SIG-M5 treated with dmso at 0.1 percent for 504 hours (cell line): Measurements from ENCODE around the gene EPHA6.

Experiments
- DNase-seq: peaks from one replicate; lab custom pipeline; 2025; ENCODE audit not compliant: unreplicated experiment; lab: John Stamatoyannopoulos, UW

The EPHA6 gene

GRCh38 chr3:97772926-97773325, 958.5 kb downstream of the EPHA6 start:
- DNase-seq: no peak

- DNase-seq: no peak
Observed at GRCh38 chr3:97778152-97778551, 963.8 kb downstream of the EPHA6 start.

GRCh38 chr3:97793420-97794019, 979.1 kb downstream of the EPHA6 start:
- peak; percentile 71 for DNase-seq

GRCh38 chr3:97795951-97796350, 981.6 kb downstream of the EPHA6 start:
- DNase-seq: no peak
